OCI-LY7 (cell line): Measurements from ENCODE around the gene FAM240B.

Source experiments
- CTCF ChIP-seq: fragments of 200-600 bp; sonication (generic); conservative IDR thresholded peaks from 2 replicates; pipeline ENCODE4 v1.5.1; 2014; ENCODE audit warnings: mild to moderate bottlenecking, antibody characterized with exemption, low read length, moderate library complexity, mixed read lengths
- EZH2phosphoT487 ChIP-seq: fragments of 200-600 bp; sonication (generic); IDR thresholded peaks from 2 replicates; pipeline ENCODE4 v1.6.1; 2018; ENCODE audit warnings: low read depth, borderline replicate concordance, mild to moderate bottlenecking, mixed run types, antibody characterized with exemption, low read length, moderate library complexity, mixed read lengths

GRCh38 chr9:38677660-38678303 lies 42.2 kb downstream of the FAM240B start:
- no peak for TF ChIP-seq CTCF
- TF ChIP-seq EZH2phosphoT487 = no peak
